GM13976 (cell line): ENCODE measurements around the gene CRLF1.
A peak's percentile ranks its signal among the peaks of the same experiment; 100 is the strongest.

Experiments
- DNase-seq: peaks from one replicate; pipeline ENCODE4 v3.0.0; 2012; ENCODE audit warnings: low spot score
- CTCF ChIP-seq: IDR thresholded peaks from 2 replicates; pipeline ENCODE4 v1.5.1; 2012; ENCODE audit warnings: borderline replicate concordance, mild to moderate bottlenecking; ENCODE audit not compliant: insufficient read depth; ENCODE audit errors: extremely low read depth, missing control alignments, control extremely low read depth
- in situ Hi-C: fragments of 300-500 bp; cut with MboI; formaldehyde crosslinking; loops from one replicate; pipeline ENCODE4 v1.12.0; 2022; ENCODE audit warnings: low sequenced_read_pairs, mixed read lengths, inconsistent platforms; ENCODE audit not compliant: unreplicated experiment

The CRLF1 gene

GRCh38 chr19:18558604-18559003 is 48.0 kb downstream of the CRLF1 start:
- DNase-seq, result no peak
- in situ Hi-C loops, result no loop called here
- no peak for TF ChIP-seq CTCF

DNA sequence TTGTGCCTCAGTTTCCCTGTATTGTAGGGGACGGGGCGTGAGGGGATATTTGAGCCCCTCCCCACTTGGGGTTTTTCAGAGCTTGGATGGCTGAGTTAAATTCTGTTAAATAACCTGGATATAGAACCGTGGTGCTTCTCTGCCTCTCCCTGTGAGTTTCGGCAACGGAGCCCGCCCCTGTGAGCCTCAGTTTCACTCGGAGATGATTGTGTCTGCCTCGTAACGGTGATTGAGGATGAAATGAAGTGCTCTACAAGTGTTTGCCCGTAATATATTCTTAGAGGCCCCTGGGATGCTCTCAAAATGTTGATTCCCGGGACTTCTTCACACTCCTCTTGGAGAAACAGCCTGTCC is 48.4 kb downstream of the CRLF1 start:
- in situ Hi-C loops, result no loop called here
- DNase-seq, result no peak

GRCh38 chr19:18557411-18558201 is 49.0 kb downstream of the CRLF1 start, which contains the start of gene KXD1:
Gene KXD1, plus strand, starts transcription at chr19:18557870. Its CDS starts 4,187 bp downstream, at chr19:18562057.
- TF ChIP-seq CTCF, result no peak
- in situ Hi-C loops, result no loop called here
- DNase-seq, result peak; percentile 98

More for the DNA sequence above, 48.4 kb downstream of the CRLF1 start:
- TF ChIP-seq CTCF, result no peak

DNA sequence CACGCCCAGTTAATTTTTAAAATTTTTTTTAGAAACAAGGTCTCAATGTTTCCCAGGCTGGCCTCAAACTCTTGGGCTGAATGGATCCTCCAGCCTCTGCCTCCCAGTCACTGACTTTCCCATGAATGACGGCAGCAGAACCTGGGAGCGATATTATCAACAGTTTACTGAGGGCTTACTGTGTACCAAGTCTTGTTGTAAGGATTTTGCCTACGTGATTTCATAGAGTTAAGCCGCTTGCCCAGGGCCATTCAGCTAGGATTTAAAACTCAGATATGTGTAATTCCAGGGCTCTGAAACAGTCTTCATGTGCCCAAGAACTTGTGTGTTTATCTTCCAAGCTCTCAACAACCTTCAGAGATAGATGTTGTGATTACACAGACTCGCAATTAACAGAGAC is 55.0 kb downstream of the CRLF1 start:
- no peak for TF ChIP-seq CTCF
- in situ Hi-C loops, result no loop called here
- DNase-seq, result no peak

DNA sequence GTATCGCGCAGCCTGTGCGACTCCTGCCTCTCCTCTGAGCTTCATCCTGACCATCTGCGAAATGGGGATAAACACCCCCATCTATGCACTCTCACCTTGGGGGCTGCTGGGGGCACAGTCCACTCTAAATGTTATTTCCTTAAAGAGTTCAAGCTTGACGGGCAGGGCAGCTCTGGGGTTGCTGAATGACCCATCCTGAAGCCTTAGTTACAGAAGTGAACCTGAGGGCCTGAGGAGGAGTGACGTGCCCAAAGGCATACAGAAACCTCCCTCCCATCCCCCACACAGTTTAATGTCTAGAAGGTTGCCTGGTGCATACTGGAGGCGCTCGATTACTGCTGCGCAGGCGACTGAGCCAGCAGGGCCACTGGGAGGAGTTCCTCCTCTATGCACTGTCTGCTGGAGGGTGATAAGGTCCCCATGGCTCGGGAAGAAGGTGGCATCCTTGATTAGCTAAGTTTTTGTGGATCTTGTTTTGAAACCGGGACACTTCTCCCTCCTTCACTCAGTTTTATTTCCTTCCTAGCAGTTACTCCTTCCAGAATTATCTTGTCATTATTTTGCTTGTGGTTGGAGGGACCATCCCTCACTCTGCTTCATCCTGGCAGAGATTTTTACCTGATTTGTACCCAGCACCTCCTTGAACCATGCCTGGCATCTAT is 62.7 kb downstream of the CRLF1 start:
- in situ Hi-C loops, result no loop called here
- TF ChIP-seq CTCF, result peak; percentile 43
- peak; percentile 90 for DNase-seq
